HCT116 (cell line): ENCODE data around the gene OXCT2. TPM values are rescaled to one million over a fixed set of nuclear protein-coding genes. Genes with fewer than 3 reads are reported as not detected.

Source experiments
- POLR2AphosphoS5 ChIP-seq: IDR thresholded peaks from 2 replicates; pipeline ENCODE4 v1.6.1; 2011; ENCODE audit warnings: mild to moderate bottlenecking, low read depth, low read length, moderate library complexity
- REST ChIP-seq: IDR thresholded peaks from 2 replicates; pipeline ENCODE4 v1.6.1; 2012; ENCODE audit warnings: low read depth
- SRF ChIP-seq: IDR thresholded peaks from 2 replicates; pipeline ENCODE4 v1.6.1; 2012; ENCODE audit warnings: low read depth
- YY1 ChIP-seq: IDR thresholded peaks from 2 replicates; pipeline ENCODE4 v1.6.1; 2011; ENCODE audit warnings: low read length, low read depth, moderate library complexity, mild to moderate bottlenecking; ENCODE audit not compliant: insufficient replicate concordance; ENCODE audit errors: extremely low read depth
- ZNF274 ChIP-seq: fragments of 200-500 bp; sonication (Bioruptor generic); IDR thresholded peaks from 2 replicates; pipeline ENCODE4 v1.6.1; 2014; ENCODE audit warnings: mild to moderate bottlenecking, low read depth, low read length, inconsistent platforms
- total RNA-seq: library from RNA; stranded (reverse); gene quantifications from one replicate; pipeline ENCODE4 v1.2.1, GENCODE V29; 2021; ENCODE audit not compliant: unreplicated experiment

Gene OXCT2
- total RNA-seq, 1 experiment from 2014 or later: 3.7 TPM

- no peak for TF ChIP-seq REST
- TF ChIP-seq POLR2AphosphoS5: no peak
- no peak for TF ChIP-seq ZNF274
- no peak for TF ChIP-seq SRF
- no peak for TF ChIP-seq YY1
These were observed 50.8 kb downstream of the OXCT2 start (continued) for GRCh38 chr1:39720094-39720999.

Other genes with a start within 250 kb of the OXCT2 start
- 455 TPM for gene PABPC4, start 194.6 kb downstream of the OXCT2 start, total RNA-seq
- 8.8 TPM for gene HEYL, start 131.7 kb downstream of the OXCT2 start, total RNA-seq
- gene NT5C1A, start 99.2 kb downstream of the OXCT2 start, total RNA-seq: not detected
- 5.2 TPM for gene HPCAL4, start 79.9 kb downstream of the OXCT2 start, total RNA-seq
- 73.8 TPM for gene PPIE, start 32.5 kb downstream of the OXCT2 start, total RNA-seq
- 9.5 TPM for gene BMP8B, start 17.5 kb upstream of the OXCT2 start, total RNA-seq
- 32.3 TPM for gene TRIT1, start 112.2 kb upstream of the OXCT2 start, total RNA-seq
- 10.0 TPM for gene MYCL, start 130.6 kb upstream of the OXCT2 start, total RNA-seq
- 8.0 TPM for gene MFSD2A, start 183.8 kb upstream of the OXCT2 start, total RNA-seq